GM21447 (cell line): Measurements from ENCODE around the gene COL15A1.

Experiments
- ATAC-seq: cut with Tn5 transposase; IDR thresholded peaks from one replicate; pipeline ENCODE4 v1.9.1; 2021; ENCODE audit not compliant: unreplicated experiment

The COL15A1 gene

DNA sequence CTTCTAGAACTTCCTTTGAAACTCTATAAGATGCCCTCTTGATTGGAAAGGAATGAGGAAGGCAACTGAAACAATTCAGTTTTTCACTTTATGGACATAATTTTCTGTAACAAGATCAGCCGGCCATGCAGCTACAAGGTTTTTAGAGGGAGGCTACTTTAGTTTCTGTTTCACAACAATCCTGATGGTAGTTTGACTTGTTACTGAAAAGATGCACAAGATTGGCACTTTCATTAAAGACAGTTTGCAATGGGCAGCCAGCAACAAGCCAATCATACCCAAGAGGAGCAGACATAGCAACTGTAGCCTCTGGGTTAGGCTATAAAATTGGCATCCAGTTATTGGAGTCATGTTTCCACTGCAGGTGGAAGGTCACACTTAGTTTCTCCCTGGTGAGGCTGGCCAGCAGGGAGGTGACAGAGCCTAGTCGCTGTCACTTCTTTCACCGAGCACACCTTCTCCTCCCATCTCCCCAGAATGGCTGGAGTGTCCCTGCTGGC is 87.0 kb downstream of the COL15A1 start:
- no peak for ATAC-seq

- ATAC-seq = no peak
These were observed 87.6 kb downstream of the COL15A1 start for GRCh38 chr9:99031319-99031718.

DNA sequence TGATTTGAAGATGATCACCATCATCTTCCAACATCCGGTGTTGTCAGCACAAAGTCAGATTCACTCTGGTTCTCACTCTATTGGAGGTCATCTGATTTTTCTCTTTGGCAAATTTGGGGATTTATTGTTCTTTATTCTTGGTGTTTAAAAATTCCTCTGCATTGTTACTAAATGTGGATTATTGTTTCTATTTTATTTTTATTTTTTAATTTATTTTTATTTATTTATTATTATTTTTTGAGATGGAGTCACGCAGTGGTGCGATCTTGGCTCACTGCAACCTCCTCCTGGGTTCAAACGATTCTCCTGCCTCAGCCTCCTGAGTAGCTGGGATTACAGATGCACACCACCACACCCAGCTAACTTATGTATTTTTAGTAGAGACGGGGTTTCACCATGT is 88.3 kb downstream of the COL15A1 start:
- no peak for ATAC-seq

GRCh38 chr9:99034149-99034548 is 90.4 kb downstream of the COL15A1 start:
- ATAC-seq = no peak

GRCh38 chr9:99035313-99035712 is 91.6 kb downstream of the COL15A1 start:
- ATAC-seq = no peak

- no peak for ATAC-seq
These were observed 94.2 kb downstream of the COL15A1 start for GRCh38 chr9:99037769-99038483.

DNA sequence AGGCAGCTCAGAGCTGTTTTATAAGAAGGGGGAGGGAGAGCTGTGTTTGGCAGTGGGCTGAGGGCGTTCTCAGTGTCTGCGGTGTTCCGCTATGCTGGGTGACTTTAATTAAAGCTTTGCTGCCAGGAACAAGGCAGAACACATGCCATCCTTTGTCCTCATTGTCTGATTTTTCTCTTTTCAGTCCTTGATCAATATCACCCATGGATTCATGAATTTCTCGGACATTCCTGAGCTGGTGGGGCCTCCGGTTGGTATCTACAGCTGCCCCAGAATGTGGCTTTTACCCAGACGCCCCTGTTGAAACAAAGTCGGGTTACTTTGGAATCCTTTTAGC is 94.7 kb downstream of the COL15A1 start:
- ATAC-seq = no peak

DNA sequence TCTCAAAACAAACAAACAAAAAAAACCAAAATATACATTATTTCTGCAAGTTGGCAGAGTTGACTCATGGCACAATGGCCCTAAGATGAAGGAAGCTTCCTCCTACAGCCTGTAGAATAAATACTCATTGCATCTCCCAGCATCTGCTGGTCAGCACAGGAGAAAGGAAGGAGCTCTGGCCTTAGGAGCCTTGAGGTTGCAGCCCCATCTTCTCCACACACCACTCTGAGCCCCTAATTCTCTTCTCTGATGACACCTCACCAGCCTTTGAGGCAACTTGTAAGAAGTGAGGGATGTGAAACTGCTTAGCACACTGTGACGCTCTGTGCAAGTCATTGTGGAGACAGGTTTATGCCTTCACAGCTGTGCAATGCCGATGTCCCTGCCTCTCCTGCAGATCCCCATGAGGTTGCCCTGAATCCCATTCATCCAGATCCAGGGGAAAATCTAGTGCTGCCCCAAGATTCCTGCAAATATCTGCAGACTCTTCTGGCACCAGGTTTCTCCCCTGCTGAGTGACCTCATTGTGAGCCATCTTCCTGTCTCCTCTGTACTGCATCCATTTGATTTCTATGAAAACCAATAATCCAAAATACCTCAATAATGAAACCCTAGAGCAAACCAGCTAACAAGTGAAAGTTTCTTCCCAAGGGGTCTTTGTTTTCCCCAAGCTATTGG is 95.9 kb downstream of the COL15A1 start:
- ATAC-seq = no peak

- no peak for ATAC-seq
These were observed 96.7 kb downstream of the COL15A1 start for GRCh38 chr9:99040251-99040900.

GRCh38 chr9:99040911-99041582 is 97.3 kb downstream of the COL15A1 start:
- ATAC-seq = no peak

DNA sequence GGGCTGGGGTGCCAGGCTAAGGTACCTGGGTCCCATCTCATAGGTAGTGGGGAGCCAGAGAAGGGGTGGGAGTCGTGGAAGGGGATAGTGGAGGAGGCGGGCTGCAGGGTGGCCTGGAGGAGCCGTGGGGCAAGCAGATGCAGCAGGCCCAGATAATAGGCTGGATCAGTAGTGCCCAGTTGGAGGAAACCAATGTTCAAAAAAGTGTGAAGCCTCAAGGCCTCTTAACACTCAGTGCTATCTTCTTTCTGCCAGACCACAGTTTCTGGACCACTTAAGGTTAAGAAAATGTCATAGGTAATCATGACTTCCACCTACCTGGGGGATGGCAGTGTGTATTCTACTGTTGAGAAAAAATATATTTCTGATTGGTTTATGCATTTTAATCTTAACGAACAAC is 97.9 kb downstream of the COL15A1 start:
- no peak for ATAC-seq

GRCh38 chr9:99042620-99043019 is 98.9 kb downstream of the COL15A1 start:
- ATAC-seq = no peak

DNA sequence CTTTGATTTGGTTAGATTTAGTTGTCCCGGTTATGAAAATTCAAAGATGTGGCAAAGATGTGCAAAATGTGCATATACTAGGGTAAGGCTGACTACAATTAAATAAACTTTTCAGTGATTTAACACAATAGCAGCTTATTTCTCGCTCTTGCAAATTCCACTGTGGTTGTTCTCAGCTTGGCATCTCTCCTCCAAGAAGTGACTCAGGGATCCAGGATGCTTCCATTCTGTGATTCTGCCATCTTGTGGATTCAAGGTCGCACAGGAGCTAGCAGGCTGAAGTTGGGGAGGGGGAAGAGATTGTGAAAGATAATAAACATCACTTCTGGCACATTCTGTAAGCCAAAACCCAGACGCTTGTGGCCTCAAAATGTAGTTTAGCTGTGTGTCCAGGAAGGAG is 101.1 kb downstream of the COL15A1 start:
- no peak for ATAC-seq

DNA sequence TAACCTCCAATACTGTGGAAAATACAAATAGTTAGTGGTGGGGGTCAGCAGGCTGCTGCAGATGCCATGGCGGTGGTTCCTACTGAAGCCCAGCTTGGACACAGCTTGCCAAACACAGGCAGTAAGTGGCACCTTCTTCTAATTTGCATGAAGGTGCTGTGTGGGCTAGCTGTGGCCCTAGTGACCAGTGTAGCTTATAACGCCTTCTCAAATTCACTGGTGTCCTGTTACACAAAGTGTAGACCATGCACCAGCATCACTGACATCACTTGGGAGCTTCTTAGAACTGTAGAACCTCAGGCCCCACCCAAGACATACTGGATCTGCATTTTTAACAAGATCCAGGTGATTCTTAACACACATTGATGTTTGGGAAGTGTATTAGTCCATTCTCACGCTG is 102.4 kb downstream of the COL15A1 start:
- ATAC-seq = no peak

GRCh38 chr9:99046542-99047071 is 102.9 kb downstream of the COL15A1 start:
- no peak for ATAC-seq

DNA sequence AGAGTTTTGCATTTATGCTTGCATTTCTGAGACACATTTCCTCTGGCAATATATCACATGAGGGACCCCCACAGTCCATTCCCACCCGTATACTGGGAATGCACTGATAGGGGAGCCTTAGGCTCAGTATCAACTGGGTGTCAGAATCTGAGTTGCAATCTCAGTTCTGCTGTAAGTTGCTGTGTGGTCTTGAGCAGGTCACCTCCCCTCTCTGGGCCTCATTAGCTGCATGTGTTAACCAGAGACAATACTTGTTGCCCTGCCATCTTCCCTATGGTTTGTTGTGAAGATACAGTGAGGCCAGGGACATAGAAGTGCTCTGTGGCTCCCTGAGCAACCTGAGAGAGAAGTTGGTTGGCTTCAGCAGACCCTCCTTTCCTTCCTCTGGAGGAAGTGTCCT is 105.5 kb downstream of the COL15A1 start:
- no peak for ATAC-seq

DNA sequence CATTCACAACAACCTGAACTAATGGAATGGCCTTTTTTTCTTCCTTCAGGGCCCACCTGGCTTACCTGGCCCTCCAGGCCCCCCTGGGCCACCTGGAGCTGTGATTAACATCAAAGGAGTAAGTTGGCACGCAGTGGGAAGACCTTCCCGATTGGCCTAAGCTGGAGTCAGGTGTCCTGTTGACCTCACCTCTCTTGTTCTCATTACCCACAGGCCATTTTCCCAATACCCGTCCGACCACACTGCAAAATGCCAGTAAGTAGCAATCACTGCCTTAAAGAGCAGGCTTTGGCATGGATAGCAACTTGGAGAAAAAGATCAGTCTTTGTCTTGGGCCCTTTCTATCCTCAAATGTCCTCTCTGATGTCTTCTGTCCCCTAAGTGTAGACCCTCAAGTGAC is 105.9 kb downstream of the COL15A1 start:
- no peak for ATAC-seq

- ATAC-seq = no peak
These were observed 106.7 kb downstream of the COL15A1 start for GRCh38 chr9:99050292-99050911.

- no peak for ATAC-seq
These were observed 107.2 kb downstream of the COL15A1 start for GRCh38 chr9:99050924-99051323.

- no peak for ATAC-seq
These were observed 107.7 kb downstream of the COL15A1 start for GRCh38 chr9:99051406-99051805.

DNA sequence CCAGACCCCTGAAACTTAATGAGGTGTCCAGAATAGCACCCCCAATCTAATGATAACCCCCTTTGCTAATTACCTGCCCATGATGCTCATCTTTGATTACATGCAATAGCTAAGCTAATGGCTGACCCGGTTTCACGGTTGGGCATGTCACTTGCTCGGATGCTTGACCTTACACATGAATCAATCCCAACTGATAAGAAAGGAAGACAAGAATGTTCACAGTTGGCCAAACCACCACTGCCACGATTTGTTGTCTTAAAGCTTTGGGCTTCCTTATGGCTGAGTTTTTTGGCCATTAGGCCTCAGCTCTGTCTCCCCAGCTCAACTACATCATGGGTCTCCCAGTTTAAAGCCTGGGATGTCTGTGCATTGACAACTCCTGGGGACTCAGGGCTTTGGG is 108.1 kb downstream of the COL15A1 start:
- ATAC-seq = no peak
